ENCODE data around the gene UNC93B1. TPM values are rescaled to one million over a fixed set of nuclear protein-coding genes. Genes with fewer than 3 reads are reported as not detected.

Gene UNC93B1
- total RNA-seq, 6 donors from 2014 or later = 99.3 to 186 (median 124) TPM

GRCh38 chr11:68002575-68002937 lies 1.3 kb downstream of the UNC93B1 start:
- Histone ChIP-seq H3K27me3 (no peaks in the 10 kb centered on the region), H3K27ac (peak overlapping the region; percentile 84 to 91 (median 89)), H3K9me3 (no peaks in the 10 kb centered on the region), H3K4me3 (peak overlapping the region in 3 of 4 donors; percentile 71 to 96 (median 76)), H3K36me3 (peaks cover 0 to 4% (median 1%) of the 10 kb centered on the region in 4 donors), H3K4me1 (peaks cover 6 to 28% (median 16%) of the 10 kb centered on the region in 4 donors)
- ATAC-seq (ENCODE audit: low FRiP score in 2 of 2) (peak in 1 of 2 donors; percentile 37), DNase-seq (no peak)
- TF ChIP-seq EP300 (IDR thresholded peaks at IDR 0.05) = no peak
- no peak for TF ChIP-seq CTCF (IDR thresholded peaks at IDR 0.05)
- TF ChIP-seq POLR2AphosphoS5 (IDR thresholded peaks at IDR 0.05) = no peak
- no peak for TF ChIP-seq POLR2A (IDR thresholded peaks at IDR 0.05)
- WGBS, 2 donors = 49 to 63% methylated on average over 6 to 9 of the region's 9 CpGs

GRCh38 chr11:67999704-68000103 lies 4.2 kb downstream of the UNC93B1 start:
- no peaks in the 10 kb centered on the region for H3K27me3 ChIP-seq
- H3K27ac ChIP-seq = no peak overlapping the region
- peaks cover 0 to 11% (median 1%) of the 10 kb centered on the region in 4 donors for H3K36me3 ChIP-seq
- no peaks in the 10 kb centered on the region for H3K9me3 ChIP-seq
- no peak overlapping the region for H3K4me3 ChIP-seq
- 100% methylated on average over 4 to 5 of the region's 5 CpGs for WGBS, 2 donors
- DNase-seq (no peak), ATAC-seq (ENCODE audit: low FRiP score in 2 of 2) (no peak)
- TF ChIP-seq CTCF (IDR thresholded peaks at IDR 0.05) = no peak
- TF ChIP-seq POLR2A (IDR thresholded peaks at IDR 0.05) = no peak
- TF ChIP-seq POLR2AphosphoS5 (IDR thresholded peaks at IDR 0.05) = no peak
- no peak for TF ChIP-seq EP300 (IDR thresholded peaks at IDR 0.05)
- H3K4me1 ChIP-seq = peaks cover 6 to 41% (median 16%) of the 10 kb centered on the region in 4 donors

- ATAC-seq (ENCODE audit: low FRiP score in 2 of 2) (no peak), DNase-seq (no peak)
- WGBS, 2 donors = 97% methylated on average over 12 to 13 of the region's 13 CpGs
- Histone ChIP-seq H3K27me3 (no peaks in the 10 kb centered on the region), H3K36me3 (peaks cover 0 to 11% (median 1%) of the 10 kb centered on the region in 4 donors), H3K4me1 (peaks cover 6 to 36% (median 12%) of the 10 kb centered on the region in 4 donors), H3K9me3 (no peaks in the 10 kb centered on the region), H3K27ac (no peak overlapping the region), H3K4me3 (no peak overlapping the region)
- no peak for TF ChIP-seq POLR2AphosphoS5 (IDR thresholded peaks at IDR 0.05)
- TF ChIP-seq CTCF (IDR thresholded peaks at IDR 0.05) = no peak
- TF ChIP-seq EP300 (IDR thresholded peaks at IDR 0.05) = no peak
- no peak for TF ChIP-seq POLR2A (IDR thresholded peaks at IDR 0.05)
Observed at GRCh38 chr11:67999201-67999629, 4.7 kb downstream of the UNC93B1 start.

GRCh38 chr11:67998150-67999045 lies 5.5 kb downstream of the UNC93B1 start:
- 87 to 88% methylated on average over 7 to 9 of the region's 9 CpGs for WGBS, 2 donors
- no peak overlapping the region for H3K27ac ChIP-seq
- no peak for DNase-seq
- no peaks in the 10 kb centered on the region for H3K9me3 ChIP-seq
- no peak for ATAC-seq (ENCODE audit: low FRiP score in 2 of 2)
- H3K4me3 ChIP-seq = no peak overlapping the region
- H3K4me1 ChIP-seq = peaks cover 6 to 31% (median 10%) of the 10 kb centered on the region in 4 donors
- H3K36me3 ChIP-seq = peaks cover 0 to 11% (median 1%) of the 10 kb centered on the region in 4 donors
- H3K27me3 ChIP-seq = no peaks in the 10 kb centered on the region
- TF ChIP-seq EP300 (IDR thresholded peaks at IDR 0.05) (no peak), CTCF (IDR thresholded peaks at IDR 0.05) (no peak), POLR2AphosphoS5 (IDR thresholded peaks at IDR 0.05) (no peak), POLR2A (IDR thresholded peaks at IDR 0.05) (no peak)

All from upper lobe of left lung (tissue), 6 donors.